ENCODE data around the gene TTYH2. TPM values are rescaled to one million over a fixed set of nuclear protein-coding genes. Genes with fewer than 3 reads are reported as not detected.

Gene TTYH2
- total and polyA plus RNA-seq, 8 donors, result 0.58 to 17.9 (median 1.5) TPM

GRCh38 chr17:74251569-74251968 lies 38.2 kb downstream of the TTYH2 start:
- DNase-seq, result no peak
- intact Hi-C loops (cut with DNase I; ENCODE audit: low total_unique reads), result no loop called here
- Histone ChIP-seq H3K9me3 (no peaks in the 10 kb centered on the region), H3K4me3 (no peak overlapping the region), H3K27me3 (no peaks in the 10 kb centered on the region), H3K4me1 (no peaks in the 10 kb centered on the region), H3K36me3 (peaks cover 0 to 49% (median 27%) of the 10 kb centered on the region in 4 donors), H3K27ac (no peak overlapping the region)
- TF ChIP-seq POLR2AphosphoS5 (IDR thresholded peaks at IDR 0.05) (no peak), EP300 (IDR thresholded peaks at IDR 0.05) (no peak), POLR2A (IDR thresholded peaks at IDR 0.05) (no peak), CTCF (IDR thresholded peaks at IDR 0.05) (no peak)
- WGBS, 5 donors, result 87 to 92% (median 89%) methylated on average over 6 of the region's 6 CpGs

- Histone ChIP-seq H3K9me3 (no peaks in the 10 kb centered on the region), H3K27me3 (no peaks in the 10 kb centered on the region), H3K4me1 (no peaks in the 10 kb centered on the region), H3K27ac (no peak overlapping the region), H3K36me3 (peaks cover 0 to 49% (median 27%) of the 10 kb centered on the region in 4 donors), H3K4me3 (no peak overlapping the region)
- TF ChIP-seq POLR2A (IDR thresholded peaks at IDR 0.05), result no peak
- TF ChIP-seq CTCF (IDR thresholded peaks at IDR 0.05), result no peak
- TF ChIP-seq POLR2AphosphoS5 (IDR thresholded peaks at IDR 0.05), result no peak
- WGBS, 5 donors, result 70 to 83% (median 74%) methylated on average over 5 to 8 of the region's 8 CpGs
- DNase-seq, result no peak
- intact Hi-C loops (cut with DNase I; ENCODE audit: low total_unique reads), result no loop called here
Measured at GRCh38 chr17:74252211-74252610, 38.8 kb downstream of the TTYH2 start.

GRCh38 chr17:74253036-74253435 lies 39.7 kb downstream of the TTYH2 start:
- Histone ChIP-seq H3K27me3 (no peaks in the 10 kb centered on the region), H3K9me3 (no peaks in the 10 kb centered on the region), H3K4me1 (no peaks in the 10 kb centered on the region), H3K4me3 (no peak overlapping the region), H3K27ac (no peak overlapping the region), H3K36me3 (peaks cover 0 to 51% (median 23%) of the 10 kb centered on the region in 4 donors)
- DNase-seq, result no peak
- TF ChIP-seq EP300 (IDR thresholded peaks at IDR 0.05), result no peak
- TF ChIP-seq CTCF (IDR thresholded peaks at IDR 0.05), result no peak
- no peak for TF ChIP-seq POLR2A (IDR thresholded peaks at IDR 0.05)
- TF ChIP-seq POLR2AphosphoS5 (IDR thresholded peaks at IDR 0.05), result no peak
- intact Hi-C loops (cut with DNase I; ENCODE audit: low total_unique reads), result no loop called here
- 82 to 100% (median 91%) methylated on average over 2 to 13 of the region's 13 CpGs for WGBS, 5 donors

GRCh38 chr17:74257311-74257710 lies 43.9 kb downstream of the TTYH2 start:
- Histone ChIP-seq H3K4me3 (no peak overlapping the region), H3K27ac (no peak overlapping the region), H3K9me3 (no peaks in the 10 kb centered on the region), H3K36me3 (peaks cover 0 to 54% (median 18%) of the 10 kb centered on the region in 4 donors), H3K4me1 (no peaks in the 10 kb centered on the region), H3K27me3 (peaks cover 0 to 5% (median 0%) of the 10 kb centered on the region in 3 donors)
- intact Hi-C loops (cut with DNase I; ENCODE audit: low total_unique reads), result no loop called here
- TF ChIP-seq CTCF (IDR thresholded peaks at IDR 0.05) (no peak), POLR2A (IDR thresholded peaks at IDR 0.05) (no peak), POLR2AphosphoS5 (IDR thresholded peaks at IDR 0.05) (no peak), EP300 (IDR thresholded peaks at IDR 0.05) (no peak)
- no peak for DNase-seq
- WGBS, 5 donors, result 70 to 80% (median 75%) methylated on average over 5 to 10 of the region's 10 CpGs
